Measurements from ENCODE around the gene SDF4. TPM values are rescaled to one million over a fixed set of nuclear protein-coding genes. Genes with fewer than 3 reads are reported as not detected.

The SDF4 gene
- total RNA-seq, 2 donors from 2014 or later: 177 to 185 TPM

DNA sequence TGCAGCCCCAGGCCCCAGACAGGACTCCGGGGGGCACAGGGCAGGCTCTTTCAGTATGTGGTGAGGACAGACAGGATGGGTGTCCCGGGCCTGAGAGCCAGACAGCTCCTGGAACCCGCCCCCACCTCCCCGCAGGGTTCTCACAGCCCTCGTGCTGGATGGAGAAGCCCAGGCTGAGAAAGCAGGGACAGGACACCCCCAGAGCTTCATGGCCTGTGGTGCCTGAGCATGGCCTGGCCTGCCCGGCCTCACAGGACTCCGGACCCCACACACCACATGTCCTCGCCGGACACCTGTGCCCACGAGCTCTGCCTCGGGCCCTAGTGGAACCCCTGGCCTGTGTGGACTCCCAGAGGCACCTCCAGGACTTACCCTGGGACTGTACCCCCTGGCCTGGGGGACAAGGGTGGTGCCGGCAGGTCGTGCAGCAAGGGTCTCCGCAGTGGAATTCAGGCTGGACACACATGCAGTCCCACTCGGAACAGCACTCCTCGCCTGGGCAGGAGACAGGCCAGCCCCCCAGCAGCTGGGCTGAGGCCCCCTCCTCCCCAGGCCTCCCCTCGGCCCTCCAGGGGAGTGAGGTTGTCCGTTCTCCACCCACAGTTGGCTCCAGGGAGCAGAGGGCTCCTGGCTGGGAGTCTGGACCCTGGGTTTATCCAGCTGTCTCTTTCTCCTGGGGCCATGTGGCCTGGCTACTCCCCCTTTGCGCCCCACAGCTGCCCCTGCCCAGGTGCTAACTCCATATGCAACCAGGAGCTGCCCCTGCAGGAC lies 26.6 kb downstream of the SDF4 start:
- peaks cover 4% of the 10 kb centered on the region for H3K4me1 ChIP-seq (replicated peaks)
- DNase-seq (ENCODE audit: low spot score): no peak
- no peak overlapping the region for H3K4me3 ChIP-seq
- no peaks in the 10 kb centered on the region for H3K36me3 ChIP-seq
- no peak for TF ChIP-seq POLR2AphosphoS5 (IDR thresholded peaks at IDR 0.05)
- no peak overlapping the region for H3K27ac ChIP-seq
- H3K9me3 ChIP-seq: no peaks in the 10 kb centered on the region
- intact Hi-C loops (cut with DNase I): no loop called here
- 88% methylated on average over 7 of the region's 19 CpGs for WGBS
- no peaks in the 10 kb centered on the region for H3K27me3 ChIP-seq (replicated peaks; ENCODE audit: insufficient read depth)

DNA sequence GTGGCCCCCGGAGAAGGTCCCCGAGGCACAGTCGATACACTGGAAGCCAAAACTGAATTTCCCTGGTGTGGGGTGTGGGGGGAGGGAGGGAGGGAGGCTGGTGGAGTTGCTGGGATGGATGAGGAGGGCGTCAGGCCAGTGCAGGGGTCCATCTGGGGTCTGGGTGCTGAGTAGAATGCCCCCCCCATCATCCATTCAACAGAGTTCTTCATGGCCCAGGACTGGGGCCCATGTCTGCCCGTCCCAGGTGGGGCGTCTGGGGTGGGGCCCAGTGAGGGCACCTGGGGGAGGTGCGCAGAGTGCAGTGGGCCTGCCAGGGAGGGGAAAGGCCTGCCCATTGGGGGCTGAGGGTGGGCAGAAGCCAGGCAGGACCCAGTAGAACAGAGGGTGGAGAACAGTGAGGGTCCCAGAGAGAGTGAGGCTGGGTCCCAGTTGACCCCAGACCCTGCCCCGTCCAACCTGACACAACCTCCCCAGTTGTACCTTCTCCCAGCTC lies 27.3 kb downstream of the SDF4 start:
- H3K27ac ChIP-seq: no peak overlapping the region
- no peak for DNase-seq (ENCODE audit: low spot score)
- H3K4me1 ChIP-seq (replicated peaks): peaks cover 4% of the 10 kb centered on the region
- no peak overlapping the region for H3K4me3 ChIP-seq
- no peaks in the 10 kb centered on the region for H3K36me3 ChIP-seq
- no peak for TF ChIP-seq POLR2A (IDR thresholded peaks at IDR 0.05)
- H3K9me3 ChIP-seq: no peaks in the 10 kb centered on the region
- no peaks in the 10 kb centered on the region for H3K27me3 ChIP-seq (replicated peaks; ENCODE audit: insufficient read depth)
- 96% methylated on average over 8 of the region's 8 CpGs for WGBS
- intact Hi-C loops (cut with DNase I): no loop called here

DNA sequence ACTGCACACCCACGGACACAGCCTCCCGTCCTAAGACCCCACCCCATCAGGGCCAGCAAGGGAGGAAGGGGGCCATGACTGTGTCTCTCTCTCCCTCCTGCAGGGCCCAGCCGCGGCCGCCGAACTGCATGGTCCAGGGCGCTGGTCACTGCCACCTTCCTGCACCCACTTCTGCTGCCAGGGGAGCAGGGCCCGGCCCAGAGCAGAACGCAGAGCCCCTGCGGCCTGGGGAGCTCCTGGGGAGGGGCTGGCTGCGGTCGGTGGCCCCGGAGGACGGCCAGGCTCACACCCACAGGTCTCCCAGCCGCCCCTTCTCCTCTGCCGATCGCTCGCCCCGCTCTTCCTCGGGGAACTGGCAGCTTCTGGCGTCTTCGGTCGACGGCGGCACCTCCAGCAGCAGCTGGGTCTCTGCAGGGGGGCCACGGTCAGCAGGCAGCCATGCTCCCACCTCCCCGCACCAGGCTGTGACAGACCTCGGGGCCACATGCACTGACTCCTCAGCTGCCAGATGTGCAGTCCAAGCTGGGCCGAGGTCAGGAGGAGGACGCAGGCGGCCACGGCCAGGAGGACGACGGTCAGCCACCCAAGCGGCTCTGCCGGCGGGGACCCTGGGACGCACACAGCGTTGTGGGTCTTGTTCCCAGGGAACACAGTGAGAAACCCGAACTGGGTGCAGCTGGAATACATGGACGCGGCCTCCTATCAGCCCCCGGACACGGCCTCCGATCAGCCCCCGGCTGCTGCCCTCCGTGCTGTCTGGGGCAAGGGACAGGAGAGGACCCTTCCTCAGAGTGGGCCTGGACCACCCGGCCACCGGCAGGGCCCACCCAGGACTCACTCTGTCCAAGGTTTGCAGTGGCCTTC lies 28.0 kb downstream of the SDF4 start:
- WGBS: 89% methylated on average over 49 of the region's 49 CpGs
- H3K4me3 ChIP-seq: no peak overlapping the region
- no peaks in the 10 kb centered on the region for H3K9me3 ChIP-seq
- H3K27me3 ChIP-seq (replicated peaks; ENCODE audit: insufficient read depth): no peaks in the 10 kb centered on the region
- H3K27ac ChIP-seq: no peak overlapping the region
- no peak for DNase-seq (ENCODE audit: low spot score)
- intact Hi-C loops (cut with DNase I): no loop called here
- H3K36me3 ChIP-seq: no peaks in the 10 kb centered on the region
- peaks cover 4% of the 10 kb centered on the region for H3K4me1 ChIP-seq (replicated peaks)
- TF ChIP-seq POLR2AphosphoS5 (IDR thresholded peaks at IDR 0.05): no peak
- no peak for TF ChIP-seq POLR2A (IDR thresholded peaks at IDR 0.05)
- TF ChIP-seq, protein P1, sequence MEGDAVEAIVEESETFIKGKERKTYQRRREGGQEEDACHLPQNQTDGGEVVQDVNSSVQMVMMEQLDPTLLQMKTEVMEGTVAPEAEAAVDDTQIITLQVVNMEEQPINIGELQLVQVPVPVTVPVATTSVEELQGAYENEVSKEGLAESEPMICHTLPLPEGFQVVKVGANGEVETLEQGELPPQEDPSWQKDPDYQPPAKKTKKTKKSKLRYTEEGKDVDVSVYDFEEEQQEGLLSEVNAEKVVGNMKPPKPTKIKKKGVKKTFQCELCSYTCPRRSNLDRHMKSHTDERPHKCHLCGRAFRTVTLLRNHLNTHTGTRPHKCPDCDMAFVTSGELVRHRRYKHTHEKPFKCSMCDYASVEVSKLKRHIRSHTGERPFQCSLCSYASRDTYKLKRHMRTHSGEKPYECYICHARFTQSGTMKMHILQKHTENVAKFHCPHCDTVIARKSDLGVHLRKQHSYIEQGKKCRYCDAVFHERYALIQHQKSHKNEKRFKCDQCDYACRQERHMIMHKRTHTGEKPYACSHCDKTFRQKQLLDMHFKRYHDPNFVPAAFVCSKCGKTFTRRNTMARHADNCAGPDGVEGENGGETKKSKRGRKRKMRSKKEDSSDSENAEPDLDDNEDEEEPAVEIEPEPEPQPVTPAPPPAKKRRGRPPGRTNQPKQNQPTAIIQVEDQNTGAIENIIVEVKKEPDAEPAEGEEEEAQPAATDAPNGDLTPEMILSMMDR (IDR thresholded peaks at IDR 0.05): no peak

DNA sequence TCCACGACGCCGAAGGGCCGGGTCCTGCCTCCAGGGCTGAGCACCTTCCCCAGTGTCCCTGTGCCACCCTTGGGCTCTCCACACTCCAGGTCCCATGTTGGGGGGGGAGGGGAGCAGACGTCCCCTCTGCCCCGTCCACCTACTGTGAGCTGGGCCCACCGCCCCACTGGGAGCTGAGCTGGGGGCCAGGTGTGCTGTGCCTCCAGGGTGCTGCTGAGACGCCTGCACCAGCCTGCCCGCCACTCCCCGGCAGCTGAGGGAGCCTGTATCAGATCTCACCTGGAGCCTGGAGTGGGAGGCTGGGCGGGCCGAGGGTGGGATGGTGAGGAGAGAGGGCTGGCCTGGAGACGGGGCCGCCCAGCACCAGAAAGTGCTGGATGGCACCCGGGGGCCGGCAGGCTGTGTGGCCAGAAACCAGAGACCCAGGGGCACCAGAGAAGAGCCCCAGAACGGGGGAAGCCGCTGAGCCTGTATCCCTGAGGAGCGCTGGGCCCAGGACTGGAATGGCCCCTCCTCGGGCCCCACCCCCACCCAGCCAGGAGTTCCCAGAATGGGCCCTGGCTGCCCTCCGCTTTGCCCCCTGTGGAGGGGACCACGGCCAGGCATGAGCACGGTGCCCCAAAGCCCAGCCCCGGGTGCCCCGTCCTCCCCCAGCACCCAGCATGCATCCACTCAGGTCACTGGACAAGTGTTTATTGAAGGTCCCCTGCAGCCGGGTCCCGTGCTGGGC lies 28.8 kb downstream of the SDF4 start:
- Histone ChIP-seq H3K27ac (no peak overlapping the region), H3K27me3 (replicated peaks; ENCODE audit: insufficient read depth) (no peaks in the 10 kb centered on the region), H3K9me3 (no peaks in the 10 kb centered on the region), H3K4me1 (replicated peaks) (peaks cover 4% of the 10 kb centered on the region), H3K4me3 (no peak overlapping the region), H3K36me3 (no peaks in the 10 kb centered on the region)
- DNase-seq (ENCODE audit: low spot score): no peak
- TF ChIP-seq POLR2AphosphoS5 (IDR thresholded peaks at IDR 0.05): no peak
- no peak for TF ChIP-seq POLR2A (IDR thresholded peaks at IDR 0.05)
- TF ChIP-seq, protein P1 (IDR thresholded peaks at IDR 0.05): no peak
- WGBS: 48% methylated on average over 27 of the region's 27 CpGs
- intact Hi-C loops (cut with DNase I): no loop called here

DNA sequence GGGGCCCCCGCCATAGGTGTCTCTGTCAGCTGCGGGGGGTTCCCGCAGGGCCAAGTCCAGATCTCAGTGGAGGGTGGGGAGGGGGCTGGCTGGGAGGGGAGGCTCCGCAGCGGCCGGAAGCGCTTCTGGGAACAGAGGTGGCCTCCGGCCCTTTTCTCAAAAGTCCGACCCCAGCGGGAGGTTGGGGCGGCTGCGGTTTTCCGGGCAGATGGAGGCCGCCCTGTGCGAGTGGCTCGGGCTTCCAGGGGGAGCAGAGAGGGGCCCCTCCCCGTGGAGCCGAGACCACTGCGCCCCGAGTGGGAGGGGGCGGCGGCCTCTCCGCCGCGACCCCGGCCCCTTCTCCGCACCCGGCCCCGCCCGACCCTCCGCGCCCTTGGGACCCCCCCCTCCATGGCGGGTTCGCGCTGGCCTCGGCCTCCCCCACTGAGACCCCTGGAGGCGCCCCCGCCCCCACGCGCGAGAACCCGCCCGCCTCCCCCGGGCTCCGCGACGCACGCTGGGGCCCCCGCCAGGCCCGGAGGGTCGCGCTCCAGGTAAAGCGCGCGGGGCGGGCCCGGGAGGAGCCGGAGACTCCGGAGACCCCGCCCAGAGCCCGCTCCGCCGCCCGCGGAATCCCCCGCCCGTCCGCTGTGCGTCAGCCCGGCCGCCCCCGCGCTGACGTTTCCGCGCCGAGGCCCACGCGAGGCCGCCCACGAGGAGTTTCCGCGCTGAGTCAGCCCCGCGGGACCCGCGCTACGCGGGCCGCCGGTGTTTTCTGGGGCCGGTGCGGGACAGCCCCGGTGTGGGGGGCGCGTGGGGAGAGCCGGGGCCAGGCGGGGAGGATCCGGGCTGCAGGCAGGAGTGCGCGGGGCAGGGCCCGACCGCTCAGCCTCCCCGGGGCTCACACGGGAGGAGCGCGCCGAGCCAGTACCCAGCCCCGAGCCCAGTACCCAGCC lies 30.7 kb downstream of the SDF4 start:
- DNase-seq (ENCODE audit: low spot score): peak; percentile 30
- 3% methylated on average over 42 of the region's 109 CpGs for WGBS
- Histone ChIP-seq H3K4me3 (peak overlapping the region; percentile 39 to 48), H3K4me1 (replicated peaks) (no peaks in the 10 kb centered on the region), H3K27ac (peak overlapping the region in 1 of 2 donors; percentile 48), H3K36me3 (no peaks in the 10 kb centered on the region), H3K27me3 (replicated peaks; ENCODE audit: insufficient read depth) (no peaks in the 10 kb centered on the region), H3K9me3 (no peaks in the 10 kb centered on the region)
- TF ChIP-seq POLR2A (IDR thresholded peaks at IDR 0.05): peak; percentile 42
- TF ChIP-seq POLR2AphosphoS5 (IDR thresholded peaks at IDR 0.05): no peak
- TF ChIP-seq, protein P1 (IDR thresholded peaks at IDR 0.05): no peak
- intact Hi-C loops (cut with DNase I): no loop called here
